Liver (tissue), 9 donors: ENCODE measurements around the gene EBF4. TPM values are rescaled to one million over a fixed set of nuclear protein-coding genes. Genes with fewer than 3 reads are reported as not detected.

Experiments used
- DNase-seq: peaks from one replicate; pipeline ENCODE4 v3.0.0-alpha.2; 2017; ENCODE audit warnings: low spot score
- H3K27ac ChIP-seq, 2 donors: one replicate each; pipeline ENCODE4 v1.7.0; 2013; ENCODE audit warnings: inconsistent platforms in 2 of 2, low read length in 2 of 2, control low read depth in 1 of 2, low read depth in 1 of 2, mild to moderate bottlenecking in 1 of 2
- H3K27me3 ChIP-seq, 4 donors: one replicate each; pipeline versions ENCODE4 v1.6.1 to v1.7.0; 2013; ENCODE audit warnings: low read length in 3 of 4, inconsistent platforms in 1 of 4, mild to moderate bottlenecking in 1 of 4, moderate library complexity in 1 of 4; ENCODE audit not compliant: control insufficient read depth in 4 of 4, insufficient read depth in 4 of 4
- H3K36me3 ChIP-seq, 4 donors: one replicate each; pipeline versions ENCODE4 v1.6.1 to v1.7.0; 2013; ENCODE audit warnings: low read length in 3 of 4, mild to moderate bottlenecking in 3 of 4, low read depth in 1 of 4, moderate library complexity in 1 of 4; ENCODE audit not compliant: control insufficient read depth in 4 of 4, insufficient read depth in 3 of 4
- H3K4me1 ChIP-seq, 4 donors: one replicate each; pipeline versions ENCODE4 v1.6.1 to v1.7.0; 2013; ENCODE audit warnings: low read length in 3 of 4, mild to moderate bottlenecking in 3 of 4, moderate library complexity in 1 of 4; ENCODE audit not compliant: control insufficient read depth in 4 of 4, insufficient read depth in 4 of 4
- H3K4me3 ChIP-seq, 3 donors: one replicate each; pipeline versions ENCODE4 v1.6.1 to v1.7.0; 2013; ENCODE audit warnings: low read length in 3 of 3, control low read depth in 1 of 3, low read depth in 1 of 3, mild to moderate bottlenecking in 1 of 3
- H3K9ac ChIP-seq, 2 donors: one replicate each; pipeline ENCODE4 v1.7.0; 2013; ENCODE audit warnings: low read length in 2 of 2, mild to moderate bottlenecking in 2 of 2, moderate library complexity in 2 of 2, control low read depth in 1 of 2, low read depth in 1 of 2
- H3K9me3 ChIP-seq, 4 donors: one replicate each; pipeline versions ENCODE4 v1.6.1 to v1.7.0; 2013; ENCODE audit warnings: low read length in 3 of 4; ENCODE audit not compliant: control insufficient read depth in 4 of 4
- EGR1 ChIP-seq, 2 donors: IDR thresholded peaks; 2 replicates each; pipeline ENCODE4 v1.6.1; 2016 to 2018; ENCODE audit warnings: antibody characterized with exemption in 2 of 2, low read depth in 2 of 2
- GABPA ChIP-seq, 2 donors: IDR thresholded peaks in 1 of 2; conservative IDR thresholded peaks in 1 of 2; 2 replicates each; pipeline ENCODE4 v1.6.1; 2016; ENCODE audit warnings: antibody characterized with exemption in 2 of 2, mild to moderate bottlenecking in 1 of 2, moderate library complexity in 1 of 2
- HNF4A ChIP-seq, 2 donors: conservative IDR thresholded peaks; 2 replicates each; pipeline ENCODE4 v1.6.1; 2016; ENCODE audit warnings: antibody characterized with exemption in 2 of 2, mild to moderate bottlenecking in 2 of 2
- RAD21 ChIP-seq, 2 donors: IDR thresholded peaks; 2 replicates each; pipeline ENCODE4 v1.6.1; 2016; ENCODE audit warnings: antibody characterized with exemption in 2 of 2, mild to moderate bottlenecking in 2 of 2
- REST ChIP-seq: IDR thresholded peaks from 2 replicates; pipeline ENCODE4 v1.6.1; 2016; ENCODE audit warnings: antibody characterized with exemption, mild to moderate bottlenecking
- RXRA ChIP-seq, 2 donors: IDR thresholded peaks; 2 replicates each; pipeline ENCODE4 v1.6.1; 2017 to 2018; ENCODE audit warnings: antibody characterized with exemption in 2 of 2, mild to moderate bottlenecking in 1 of 2
- SP1 ChIP-seq: IDR thresholded peaks from 2 replicates; pipeline ENCODE4 v1.6.1; 2018; ENCODE audit warnings: antibody characterized with exemption, mild to moderate bottlenecking
- YY1 ChIP-seq: IDR thresholded peaks from 2 replicates; pipeline ENCODE4 v1.6.1; 2016; ENCODE audit warnings: antibody characterized with exemption, mild to moderate bottlenecking
- whole genome bisulfite sequencing: extraction: QIAGEN DNeasy Blood & Tissue Kit; methylation state at CpG from one replicate; pipeline ENCODE4 v1.1.7; 2013; 5-methylcytosine and 5-hydroxymethylcytosine counted together
- polyA plus RNA-seq, 2 donors: library from polyadenylated mRNA; stranded (reverse) in 1 of 2; unstranded in 1 of 2; fragments of 200-250 nt in 1 of 2; fragments of >200 nt in 1 of 2; fragmentation: Nextera tagmentation in 1 of 2; extraction: Ambion mirVana in 1 of 2; gene quantifications; one replicate each; pipeline versions ENCODE4 v1.2.1 to v1.2.3, GENCODE V29; 2013 to 2015
- total RNA-seq, 2 donors: library from RNA; depleted of rRNA; stranded (reverse); fragments of >200 nt; gene quantifications; one replicate each; pipeline ENCODE4 v1.2.3, GENCODE V29; 2014
- donor health status: healthy.
- donor health status: healthy.
- donor health status: healthy.
- donor health status: healthy.
- donor health status: healthy.

EBF4 gene
- total and polyA plus RNA-seq, 4 donors: 2.3 to 4.0 (median 2.9) TPM

DNA sequence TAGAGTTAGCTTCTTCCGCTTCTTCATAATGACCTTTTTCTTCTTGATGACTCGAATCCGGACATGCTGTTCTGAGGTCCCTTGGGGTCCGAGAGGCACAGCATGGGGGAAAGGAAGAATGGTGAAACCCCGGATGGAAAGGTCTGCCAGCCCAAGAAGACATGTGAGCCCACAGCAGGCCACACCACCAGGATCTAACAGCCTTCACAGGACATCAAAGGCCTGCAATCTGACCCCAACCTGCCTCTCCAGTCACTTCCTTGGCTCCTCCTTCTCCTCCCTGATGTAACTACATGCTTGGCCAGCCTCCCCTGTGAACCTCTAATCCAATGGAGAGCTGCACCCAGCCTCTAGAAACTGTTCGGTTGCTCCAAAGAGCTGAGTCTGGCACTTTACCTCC, 106.2 kb downstream of the EBF4 start:
- peaks cover 4 to 13% (median 8%) of the 10 kb centered on the region in 4 donors for H3K27me3 ChIP-seq
- TF ChIP-seq HNF4A (conservative IDR thresholded peaks at IDR 0.05): no peak
- no peak for TF ChIP-seq YY1
- TF ChIP-seq EGR1 (IDR thresholded peaks at IDR 0.05; ENCODE audit: low read depth in 2 of 2): no peak
- TF ChIP-seq RAD21 (IDR thresholded peaks at IDR 0.05): no peak
- TF ChIP-seq REST: no peak
- TF ChIP-seq SP1: no peak

GRCh38 chr20:2799271-2799670, 106.7 kb downstream of the EBF4 start:
- H3K36me3 ChIP-seq: peaks cover 0 to 2% (median 0%) of the 10 kb centered on the region in 4 donors
- no peak overlapping the region for H3K4me3 ChIP-seq
- peaks cover 0 to 8% (median 4%) of the 10 kb centered on the region in 4 donors for H3K4me1 ChIP-seq
- no peak for TF ChIP-seq GABPA (IDR thresholded peaks at IDR 0.05 in 1 of 2, conservative IDR thresholded peaks at IDR 0.05 in 1 of 2)
- no peak for TF ChIP-seq REST
- TF ChIP-seq HNF4A (conservative IDR thresholded peaks at IDR 0.05): no peak
- TF ChIP-seq RXRA (IDR thresholded peaks at IDR 0.05): no peak
- 59% methylated on average over 9 of the region's 9 CpGs for WGBS
- H3K9me3 ChIP-seq: peaks cover 3 to 9% (median 4%) of the 10 kb centered on the region in 4 donors
- H3K27me3 ChIP-seq: peaks cover 4 to 18% (median 8%) of the 10 kb centered on the region in 4 donors
- no peak overlapping the region for H3K27ac ChIP-seq
- no peak overlapping the region for H3K9ac ChIP-seq
- no peak for DNase-seq

More for the DNA sequence above, 106.2 kb downstream of the EBF4 start:
- DNase-seq: no peak
- Histone ChIP-seq H3K4me1 (peaks cover 0 to 8% (median 4%) of the 10 kb centered on the region in 4 donors), H3K9me3 (peaks cover 3 to 9% (median 4%) of the 10 kb centered on the region in 4 donors), H3K27ac (no peak overlapping the region), H3K4me3 (no peak overlapping the region), H3K9ac (no peak overlapping the region), H3K36me3 (peaks cover 0 to 2% (median 0%) of the 10 kb centered on the region in 4 donors)
- WGBS: 73% methylated on average over 6 of the region's 6 CpGs
